GM12892 (cell line): ENCODE results near the gene PATJ.
"Not testable (repeated sequence)": the region's sequence is repeated elsewhere in the genome, so short reads cannot be mapped to it uniquely, and the experiment has no call there.

Source experiments
- DNase-seq: peaks from one replicate; pipeline ENCODE4 v3.0.0; 2011; ENCODE audit not compliant: insufficient read length
- FAIRE-seq: peaks from 2 replicates; lab custom pipeline; 2011; peaks lifted over from hg19 to GRCh38; lab: Jason Lieb, UNC
- POLR2A ChIP-seq: IDR thresholded peaks from 2 replicates; pipeline ENCODE4 v1.6.1; 2011; ENCODE audit warnings: low read depth, low read length, control low read depth
- POLR2AphosphoS5 ChIP-seq: IDR thresholded peaks from 2 replicates; pipeline ENCODE4 v1.6.1; 2011; ENCODE audit warnings: low read depth, low read length, control low read depth
- TAF1 ChIP-seq: IDR thresholded peaks from 2 replicates; pipeline ENCODE4 v1.6.1; 2011; ENCODE audit warnings: low read depth, mild to moderate bottlenecking, control low read depth, low read length, borderline replicate concordance

PATJ gene

DNA sequence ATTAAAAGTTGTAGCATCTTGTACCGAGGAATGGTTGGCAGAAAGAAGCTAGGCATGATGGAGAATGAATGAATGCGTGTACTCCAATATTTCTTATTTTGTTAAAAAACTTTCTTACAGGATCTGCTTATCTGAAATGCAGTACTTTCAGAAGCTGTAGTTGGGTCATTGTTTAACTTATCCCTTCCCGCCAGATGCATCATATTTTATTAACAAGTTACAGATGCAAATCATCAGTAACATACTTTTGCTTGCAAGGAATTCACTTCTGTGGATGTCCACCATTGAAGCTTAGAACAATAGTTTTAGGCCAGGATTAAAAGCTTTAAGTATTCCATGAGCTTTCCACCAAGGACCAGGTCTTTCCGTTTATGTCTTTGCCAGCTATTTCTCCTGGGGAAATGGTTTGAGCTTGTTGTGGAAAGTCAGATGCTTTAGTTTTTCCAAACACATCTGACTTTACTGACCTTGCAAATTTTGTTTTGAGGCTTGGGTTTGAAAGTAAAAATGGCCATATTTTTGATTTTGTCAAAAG is 65.4 kb downstream of the PATJ start:
- no peak for TF ChIP-seq TAF1
- TF ChIP-seq POLR2AphosphoS5, result no peak
- no peak for TF ChIP-seq POLR2A
- DNase-seq (no peak), FAIRE-seq (no peak)

- TF ChIP-seq POLR2AphosphoS5 (no peak), POLR2A (no peak), TAF1 (no peak)
- no peak for DNase-seq
- FAIRE-seq, result no peak
Measured at GRCh38 chr1:61808321-61808720, 66.0 kb downstream of the PATJ start.

GRCh38 chr1:61808968-61809367 is 66.7 kb downstream of the PATJ start:
- no peak for TF ChIP-seq TAF1
- no peak for TF ChIP-seq POLR2A
- no peak for TF ChIP-seq POLR2AphosphoS5
- no peak for FAIRE-seq
- DNase-seq, result no peak

- TF ChIP-seq POLR2AphosphoS5 (no peak), POLR2A (no peak), TAF1 (no peak)
- DNase-seq (no peak), FAIRE-seq (no peak)
Measured at GRCh38 chr1:61812916-61813315, 70.6 kb downstream of the PATJ start.

DNA sequence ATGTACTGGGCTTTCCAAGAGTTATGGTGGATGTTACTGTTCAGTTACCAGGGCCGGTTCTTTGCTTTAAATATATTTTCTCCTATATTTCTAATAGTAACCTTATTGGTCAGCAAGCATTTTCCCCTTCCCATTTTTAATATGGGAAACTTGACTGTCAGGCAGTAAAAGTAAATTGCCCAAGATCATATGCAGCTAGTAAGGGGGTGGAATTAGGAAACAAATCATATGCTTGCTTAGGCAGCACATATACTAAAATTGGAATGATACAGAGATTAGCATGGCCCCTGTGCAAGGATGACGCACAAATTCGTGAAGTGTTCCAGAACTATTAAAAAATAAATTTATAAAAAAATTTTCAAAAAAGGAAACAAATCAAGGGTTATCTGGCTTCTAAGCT is 73.9 kb downstream of the PATJ start:
- no peak for TF ChIP-seq TAF1
- TF ChIP-seq POLR2A, result no peak
- TF ChIP-seq POLR2AphosphoS5, result no peak
- no peak for FAIRE-seq
- no peak for DNase-seq

DNA sequence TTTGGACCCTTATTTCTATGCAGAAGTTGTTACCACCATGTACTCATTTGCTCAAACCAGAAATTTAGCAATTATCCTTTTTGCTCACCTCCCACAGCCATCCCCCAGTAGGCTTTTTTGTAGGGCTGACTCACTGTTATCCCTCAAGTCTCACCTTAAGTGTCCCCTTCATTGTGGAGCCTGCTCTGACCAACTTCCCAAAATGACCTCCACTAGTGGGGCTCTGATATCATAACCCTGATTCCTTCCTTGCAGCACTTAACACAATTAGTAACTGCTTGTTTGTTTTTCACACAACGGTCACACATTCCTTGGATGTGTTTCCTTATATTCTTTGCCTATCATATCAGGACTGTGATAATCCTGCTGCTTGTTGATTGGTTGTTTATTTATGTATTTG is 76.7 kb downstream of the PATJ start:
- DNase-seq (no peak), FAIRE-seq (no peak)
- TF ChIP-seq POLR2AphosphoS5 (no peak), POLR2A (no peak), TAF1 (no peak)

- FAIRE-seq (no peak), DNase-seq (no peak)
- TF ChIP-seq TAF1, result no peak
- TF ChIP-seq POLR2A, result no peak
- no peak for TF ChIP-seq POLR2AphosphoS5
Measured at GRCh38 chr1:61819421-61819820, 77.1 kb downstream of the PATJ start.

DNA sequence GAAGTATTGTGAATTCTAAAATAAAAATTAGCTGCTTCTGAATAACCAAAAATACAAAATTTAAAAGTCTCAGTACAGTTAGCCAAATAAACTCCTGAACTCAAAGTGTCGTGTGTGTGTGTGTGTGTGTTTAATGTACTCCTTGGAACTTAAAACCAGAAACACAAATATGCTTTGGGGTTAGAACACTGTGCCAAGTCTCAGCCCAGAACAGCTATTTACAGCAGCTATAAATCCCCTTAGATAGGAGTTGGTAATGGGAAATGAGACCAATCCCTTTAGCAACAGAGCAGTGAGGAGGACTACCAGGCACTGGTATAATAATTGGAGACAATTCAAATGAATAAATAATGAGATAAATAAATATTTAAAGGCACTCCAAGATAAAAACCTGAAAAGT is 83.1 kb downstream of the PATJ start:
- TF ChIP-seq POLR2A (no peak), TAF1 (no peak), POLR2AphosphoS5 (no peak)
- FAIRE-seq (no peak), DNase-seq (no peak)

DNA sequence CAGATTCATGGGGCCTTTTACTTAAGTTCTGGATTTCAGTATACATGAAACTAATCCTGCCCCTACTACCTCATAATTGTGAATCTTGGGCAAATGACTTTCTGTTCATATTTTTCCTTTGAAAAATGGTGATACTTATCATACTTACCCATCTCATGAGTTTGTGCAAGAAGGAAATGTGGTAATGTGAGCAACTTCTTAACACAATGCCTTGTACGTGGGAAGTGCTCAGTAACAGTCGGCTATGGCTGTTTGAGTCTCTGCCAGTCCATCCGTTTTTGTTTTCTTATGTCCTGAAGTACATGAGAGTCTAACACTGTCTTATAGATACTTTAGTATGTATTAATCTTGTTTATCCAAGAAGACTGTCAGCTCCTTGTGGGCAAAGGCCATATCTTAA is 86.5 kb downstream of the PATJ start:
- no peak for TF ChIP-seq POLR2AphosphoS5
- TF ChIP-seq TAF1, result no peak
- no peak for TF ChIP-seq POLR2A
- FAIRE-seq (no peak), DNase-seq (no peak)

DNA sequence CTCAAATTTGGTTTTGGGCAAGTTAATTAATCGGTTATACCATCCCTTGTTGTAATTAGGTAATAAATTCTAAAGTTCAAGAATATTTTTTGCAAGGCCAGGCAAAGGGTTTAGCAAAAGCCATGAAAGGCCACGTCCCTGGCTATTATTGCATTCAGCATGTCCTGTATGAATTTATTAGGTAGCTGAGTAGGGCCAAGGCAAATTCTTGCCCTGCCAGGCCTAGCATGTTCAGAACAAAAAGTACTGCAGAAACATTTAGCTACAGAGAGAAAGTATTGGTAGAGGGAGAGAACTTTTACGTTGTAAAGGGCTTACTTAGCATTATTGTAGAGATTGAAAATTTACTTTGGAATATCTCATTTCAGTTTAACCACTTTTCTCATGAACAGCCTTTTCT is 94.4 kb downstream of the PATJ start:
- DNase-seq (no peak), FAIRE-seq (no peak)
- TF ChIP-seq TAF1, result no peak
- TF ChIP-seq POLR2A, result no peak
- TF ChIP-seq POLR2AphosphoS5, result no peak

DNA sequence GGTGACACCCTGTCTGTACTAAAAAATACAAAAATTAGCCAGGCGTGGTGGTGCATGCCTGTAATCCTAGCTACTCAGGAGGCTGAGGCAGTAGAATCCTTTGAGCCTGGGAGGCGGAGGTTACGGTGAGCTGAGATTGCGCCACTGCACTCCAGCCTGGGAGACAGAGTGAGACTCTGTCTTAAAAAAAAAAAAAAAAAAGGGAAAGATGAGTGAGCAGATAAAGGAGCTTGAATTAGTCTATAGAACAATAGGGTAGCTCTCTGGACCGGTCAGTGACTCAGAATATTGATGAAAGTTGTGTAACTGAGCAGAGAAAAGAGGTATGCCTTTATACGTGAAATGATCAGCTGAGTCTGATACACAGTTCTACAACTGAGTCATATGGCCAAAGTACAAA is 95.3 kb downstream of the PATJ start:
- FAIRE-seq, DNase-seq: not testable (repeated sequence)

DNA sequence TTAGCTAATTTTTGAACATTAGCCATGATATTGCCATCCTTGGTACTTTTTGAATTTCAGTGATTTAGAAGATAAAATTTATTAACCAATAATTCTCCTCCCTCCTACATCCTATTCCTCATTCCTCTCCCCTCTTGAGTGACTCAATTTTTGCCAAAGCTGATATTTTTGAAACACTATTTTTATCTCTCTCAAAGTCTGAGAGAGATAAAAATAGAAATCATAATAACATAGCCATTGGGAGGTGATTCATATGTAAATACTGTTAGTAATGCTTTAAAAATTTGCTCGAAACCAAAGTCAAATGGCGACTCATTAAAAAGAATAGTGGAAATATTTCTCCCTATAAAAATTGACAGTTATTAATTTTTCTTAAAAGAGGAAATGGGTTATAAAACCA is 97.4 kb downstream of the PATJ start:
- TF ChIP-seq POLR2AphosphoS5 (no peak), TAF1 (no peak), POLR2A (no peak)
- DNase-seq, result no peak
- no peak for FAIRE-seq

DNA sequence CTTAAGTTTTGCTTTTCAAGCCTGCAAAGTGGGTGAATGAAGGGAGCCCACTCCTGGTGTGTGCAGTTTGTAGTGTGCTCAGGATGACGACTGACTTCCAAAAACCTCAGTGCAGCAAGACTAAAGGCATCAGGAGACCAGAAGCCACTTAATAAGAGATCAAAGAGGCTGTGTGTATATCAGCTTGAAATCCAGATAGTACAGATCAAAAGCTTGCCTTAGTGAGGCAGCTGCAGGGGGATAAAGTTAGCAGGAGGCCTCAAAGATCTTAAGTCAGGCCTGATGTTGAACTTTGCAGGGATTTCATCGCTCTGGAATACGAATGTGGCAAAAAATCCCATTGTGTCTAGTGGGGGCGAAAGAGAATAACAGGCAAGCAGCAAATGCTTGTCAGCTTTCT is 99.8 kb downstream of the PATJ start:
- FAIRE-seq (no peak), DNase-seq (no peak)
- no peak for TF ChIP-seq TAF1
- no peak for TF ChIP-seq POLR2A
- TF ChIP-seq POLR2AphosphoS5, result no peak
